Neuronal stem cell (in vitro differentiated cells): ENCODE measurements around the gene RAD9A.

Experiments
- DNase-seq: peaks from one replicate; pipeline ENCODE4 v3.0.0-alpha.2; 2013; ENCODE audit warnings: low spot score
- H2AFZ ChIP-seq: one replicate; pipeline ENCODE4 v1.6.1; 2013; ENCODE audit warnings: mild to moderate bottlenecking, low read length, inconsistent platforms
- H2AK5ac ChIP-seq: 2 replicates; pipeline ENCODE4 v1.6.1; 2013; ENCODE audit warnings: low read depth, mild to moderate bottlenecking, inconsistent platforms, low read length, moderate library complexity, mixed read lengths
- H2BK120ac ChIP-seq: 2 replicates; pipeline ENCODE4 v1.6.1; 2013; ENCODE audit warnings: low read depth, mild to moderate bottlenecking, inconsistent platforms, low read length, moderate library complexity, mixed read lengths
- H2BK12ac ChIP-seq: one replicate; pipeline ENCODE4 v1.6.1; 2013; ENCODE audit warnings: low read length, inconsistent platforms
- H2BK15ac ChIP-seq: 2 replicates; pipeline ENCODE4 v1.6.1; 2013; ENCODE audit warnings: mild to moderate bottlenecking, low read length, inconsistent platforms, mixed read lengths
- H2BK5ac ChIP-seq: one replicate; pipeline ENCODE4 v1.6.1; 2013; ENCODE audit warnings: inconsistent platforms, mild to moderate bottlenecking, low read length, moderate library complexity
- H3K14ac ChIP-seq: one replicate; pipeline ENCODE4 v1.6.1; 2013; ENCODE audit warnings: low read length, inconsistent platforms
- H3K18ac ChIP-seq: 2 replicates; pipeline ENCODE4 v1.6.1; 2013; ENCODE audit warnings: low read length, inconsistent platforms
- H3K23ac ChIP-seq: 2 replicates; pipeline ENCODE4 v1.6.1; 2013; ENCODE audit warnings: low read depth, mild to moderate bottlenecking, mixed read lengths, low read length, inconsistent platforms; ENCODE audit not compliant: poor library complexity
- H3K27ac ChIP-seq: replicated peaks from 3 replicates; pipeline ENCODE4 v1.5.1; 2013; ENCODE audit warnings: low read length, inconsistent platforms
- H3K27me3 ChIP-seq, 3 experiments: 2 replicates each; pipeline ENCODE4 v1.6.1; 2013; ENCODE audit warnings: low read length in 3 of 3, mild to moderate bottlenecking in 2 of 3, inconsistent platforms in 1 of 3, low read depth in 1 of 3, mixed read lengths in 1 of 3, moderate library complexity in 1 of 3; ENCODE audit not compliant: control insufficient read depth in 3 of 3, insufficient read depth in 3 of 3
- H3K36me3 ChIP-seq, 2 donors: replicated peaks in 1 of 2; 2 replicates each; pipeline ENCODE4 v1.6.1; 2013; ENCODE audit warnings: low read length in 2 of 2; ENCODE audit not compliant: control insufficient read depth in 2 of 2, insufficient read depth in 2 of 2
- H3K4ac ChIP-seq: 2 replicates; pipeline ENCODE4 v1.6.1; 2013; ENCODE audit warnings: inconsistent platforms, mild to moderate bottlenecking, low read length, moderate library complexity
- H3K4me1 ChIP-seq, 2 donors: 1 replicate in 1 of 2; 2 replicates in 1 of 2; pipeline ENCODE4 v1.6.1; 2013; ENCODE audit warnings: low read length in 2 of 2, low read depth in 1 of 2; ENCODE audit not compliant: control insufficient read depth in 2 of 2, insufficient read depth in 1 of 2
- H3K4me2 ChIP-seq: one replicate; pipeline ENCODE4 v1.6.1; 2013; ENCODE audit warnings: mild to moderate bottlenecking, low read length, inconsistent platforms; ENCODE audit not compliant: insufficient read depth, poor library complexity, severe bottlenecking
- H3K4me3 ChIP-seq, 2 donors: 2 replicates each; pipeline ENCODE4 v1.5.1; 2013; ENCODE audit warnings: low read length in 2 of 2, mild to moderate bottlenecking in 2 of 2, inconsistent platforms in 1 of 2, moderate library complexity in 1 of 2
- H3K79me1 ChIP-seq: one replicate; pipeline ENCODE4 v1.6.1; 2013; ENCODE audit warnings: low read depth, mild to moderate bottlenecking, inconsistent platforms, low read length, moderate library complexity
- H3K9ac ChIP-seq: one replicate; pipeline ENCODE4 v1.6.1; 2013; ENCODE audit warnings: mild to moderate bottlenecking, low read depth, low read length, inconsistent platforms; ENCODE audit not compliant: poor library complexity
- H3K9me3 ChIP-seq, 2 donors: replicated peaks in 1 of 2; 2 replicates each; pipeline versions ENCODE3 to v1.6.1; 2013; ENCODE audit warnings: low read length in 2 of 2, mild to moderate bottlenecking in 2 of 2, inconsistent platforms in 1 of 2, low read depth in 1 of 2, mixed read lengths in 1 of 2, moderate library complexity in 1 of 2; ENCODE audit not compliant: control insufficient read depth in 2 of 2, insufficient read depth in 1 of 2
- H4K8ac ChIP-seq: one replicate; pipeline ENCODE4 v1.6.1; 2013; ENCODE audit warnings: low read depth, mild to moderate bottlenecking, inconsistent platforms, low read length, moderate library complexity
- H4K91ac ChIP-seq: one replicate; pipeline ENCODE4 v1.6.1; 2013; ENCODE audit warnings: low read length, low read depth, mild to moderate bottlenecking, inconsistent platforms; ENCODE audit not compliant: poor library complexity
- WGBS, 2 donors: extraction: QIAGEN DNeasy Blood & Tissue Kit; methylation state at CpG; one replicate each; pipeline ENCODE4 v1.1.7; 2013; ENCODE audit warnings: missing lambda C conversion rate in 2 of 2, mixed read lengths in 1 of 2; ENCODE audit not compliant: insufficient read length in 2 of 2, insufficient replicate concordance in 1 of 2; ENCODE audit errors: extremely low coverage in 2 of 2; 5-methylcytosine and 5-hydroxymethylcytosine counted together

RAD9A gene

GRCh38 chr11:67372993-67373647 lies 18.7 kb upstream of the RAD9A start, which contains the start of gene CLCF1:
Gene CLCF1 (minus strand): TSS chr11:67373598. CDS start chr11:67373539, 59 bp downstream.
- H2BK120ac ChIP-seq: peak within 1 kb of the TSS; percentile 96
- peak within 1 kb of the TSS; percentile 95 for H3K23ac ChIP-seq
- peak within 1 kb of the TSS; percentile 98 for H2BK5ac ChIP-seq
- peak within 1 kb of the TSS; percentile 89 for H3K9ac ChIP-seq
- H4K8ac ChIP-seq: no peak within 1 kb of the TSS
- H4K91ac ChIP-seq: no peak within 1 kb of the TSS
- H3K14ac ChIP-seq: peak within 1 kb of the TSS; percentile 65
- peaks cover 0 to 12% (median 0%) of the 10 kb centered on the region in 3 experiments for H3K27me3 ChIP-seq
- peak within 1 kb of the TSS; percentile 100 for H3K18ac ChIP-seq
- no peaks in the 10 kb centered on the region for H3K9me3 ChIP-seq
- H3K4me2 ChIP-seq: peak within 1 kb of the TSS; percentile 94
- peaks cover 38 to 48% of the 10 kb centered on the region in 2 donors for H3K4me1 ChIP-seq
- H2BK12ac ChIP-seq: peak within 1 kb of the TSS; percentile 22
- H2AFZ ChIP-seq: peak within 1 kb of the TSS; percentile 87
- no peaks in the 10 kb centered on the region for H3K36me3 ChIP-seq
- DNase-seq: peak; percentile 65
- peak within 1 kb of the TSS; percentile 75 for H2AK5ac ChIP-seq
- peak within 1 kb of the TSS; percentile 69 to 81 for H3K4me3 ChIP-seq
- peak within 1 kb of the TSS; percentile 93 for H2BK15ac ChIP-seq
- peaks cover 10% of the 10 kb centered on the region for H3K79me1 ChIP-seq
- WGBS, 2 donors: no CpG with 5 or more reads among the region's 76 CpGs
- no peak within 1 kb of the TSS for H3K4ac ChIP-seq
- peak within 1 kb of the TSS; percentile 73 for H3K27ac ChIP-seq

GRCh38 chr11:67373648-67374570 lies 17.9 kb upstream of the RAD9A start:
- H3K4ac ChIP-seq: no peak overlapping the region
- H2BK120ac ChIP-seq: peak overlapping the region; percentile 96
- H3K27me3 ChIP-seq: peaks cover 0 to 12% (median 0%) of the 10 kb centered on the region in 3 experiments
- H4K8ac ChIP-seq: no peak overlapping the region
- peak overlapping the region; percentile 75 for H2AK5ac ChIP-seq
- peaks cover 10% of the 10 kb centered on the region for H3K79me1 ChIP-seq
- WGBS, 2 donors: no CpG with 5 or more reads among the region's 40 CpGs
- H3K23ac ChIP-seq: peak overlapping the region; percentile 55
- H3K9me3 ChIP-seq: no peaks in the 10 kb centered on the region
- no peak overlapping the region for H3K14ac ChIP-seq
- peak overlapping the region; percentile 100 for H3K18ac ChIP-seq
- no peaks in the 10 kb centered on the region for H3K36me3 ChIP-seq
- DNase-seq: peak; percentile 74
- H3K4me2 ChIP-seq: peak overlapping the region; percentile 94
- peak overlapping the region; percentile 89 for H3K9ac ChIP-seq
- H2AFZ ChIP-seq: peak overlapping the region; percentile 87
- no peak overlapping the region for H2BK5ac ChIP-seq
- H3K27ac ChIP-seq: peak overlapping the region; percentile 62
- peak overlapping the region; percentile 69 to 81 for H3K4me3 ChIP-seq
- peaks cover 40 to 49% of the 10 kb centered on the region in 2 donors for H3K4me1 ChIP-seq
- peak overlapping the region; percentile 93 for H2BK15ac ChIP-seq
- H4K91ac ChIP-seq: no peak overlapping the region
- no peak overlapping the region for H2BK12ac ChIP-seq

- H3K4ac ChIP-seq: no peak overlapping the region
- no peak overlapping the region for H3K14ac ChIP-seq
- H3K4me1 ChIP-seq: peaks cover 47 to 51% of the 10 kb centered on the region in 2 donors
- H3K9me3 ChIP-seq: no peaks in the 10 kb centered on the region
- H3K4me3 ChIP-seq: peak overlapping the region in 1 of 2 donors; percentile 69
- no peak overlapping the region for H2BK5ac ChIP-seq
- peaks cover 10% of the 10 kb centered on the region for H3K79me1 ChIP-seq
- no peak overlapping the region for H3K27ac ChIP-seq
- H2BK12ac ChIP-seq: no peak overlapping the region
- DNase-seq: no peak
- peak overlapping the region; percentile 93 for H2BK15ac ChIP-seq
- peak overlapping the region; percentile 34 for H4K91ac ChIP-seq
- peak overlapping the region; percentile 9 for H3K9ac ChIP-seq
- H3K4me2 ChIP-seq: peak overlapping the region; percentile 94
- WGBS, 2 donors: no CpG with 5 or more reads among the region's 9 CpGs
- H3K23ac ChIP-seq: no peak overlapping the region
- peak overlapping the region; percentile 77 for H3K18ac ChIP-seq
- H3K27me3 ChIP-seq: peaks cover 0 to 12% (median 0%) of the 10 kb centered on the region in 3 experiments
- H4K8ac ChIP-seq: no peak overlapping the region
- H2AFZ ChIP-seq: peak overlapping the region; percentile 87
- H2AK5ac ChIP-seq: peak overlapping the region; percentile 23
- H2BK120ac ChIP-seq: no peak overlapping the region
- no peaks in the 10 kb centered on the region for H3K36me3 ChIP-seq
These were observed 17.1 kb upstream of the RAD9A start for GRCh38 chr11:67374571-67375281.
